T1000 (cell line): ENCODE data around the gene NVL.

ENCODE experiments used
- DNase-seq: peaks from one replicate; lab custom pipeline; 2025; ENCODE audit warnings: mixed read lengths; lab: John Stamatoyannopoulos, UW

The NVL gene

GRCh38 chr1:224287714-224288113, 42.3 kb downstream of the NVL start:
- no peak for DNase-seq

- no peak for DNase-seq
Measured at GRCh38 chr1:224282140-224282539, 47.8 kb downstream of the NVL start.

- DNase-seq, result no peak
Measured at GRCh38 chr1:224276771-224277487, 53.0 kb downstream of the NVL start.

- no peak for DNase-seq
Measured at GRCh38 chr1:224274970-224275626, 54.9 kb downstream of the NVL start.

GRCh38 chr1:224273641-224274040, 56.3 kb downstream of the NVL start:
- DNase-seq, result no peak

GRCh38 chr1:224271106-224271505, 58.9 kb downstream of the NVL start:
- DNase-seq, result no peak

- no peak for DNase-seq
Measured at GRCh38 chr1:224267925-224268324, 62.0 kb downstream of the NVL start.

- DNase-seq, result no peak
Measured at GRCh38 chr1:224266915-224267856, 62.8 kb downstream of the NVL start.

GRCh38 chr1:224266105-224266914, 63.7 kb downstream of the NVL start:
- no peak for DNase-seq

GRCh38 chr1:224264321-224264720, 65.7 kb downstream of the NVL start:
- DNase-seq, result no peak

- no peak for DNase-seq
Measured at GRCh38 chr1:224262373-224263054, 67.5 kb downstream of the NVL start.

GRCh38 chr1:224259986-224260385, 70.0 kb downstream of the NVL start:
- no peak for DNase-seq

GRCh38 chr1:224258351-224258750, 71.6 kb downstream of the NVL start:
- no peak for DNase-seq

- no peak for DNase-seq
Measured at GRCh38 chr1:224256640-224257039, 73.3 kb downstream of the NVL start.

GRCh38 chr1:224253721-224254120, 76.3 kb downstream of the NVL start:
- no peak for DNase-seq

GRCh38 chr1:224252479-224252878, 77.5 kb downstream of the NVL start:
- DNase-seq, result no peak

- no peak for DNase-seq
Measured at GRCh38 chr1:224251741-224252146, 78.2 kb downstream of the NVL start.

GRCh38 chr1:224245188-224245587, 84.8 kb downstream of the NVL start:
- DNase-seq, result no peak

GRCh38 chr1:224238756-224239155, 91.2 kb downstream of the NVL start:
- DNase-seq, result no peak

GRCh38 chr1:224238212-224238611, 91.8 kb downstream of the NVL start:
- DNase-seq, result no peak
